Panc1 (cell line): ENCODE results near the gene PSMB2. TPM values are rescaled to one million over a fixed set of nuclear protein-coding genes. Genes with fewer than 3 reads are reported as not detected.
"Not testable (repeated sequence)": the region's sequence is repeated elsewhere in the genome, so short reads cannot be mapped to it uniquely, and the experiment has no call there.

Experiments
- ATAC-seq: fragments of 200-7000 bp; cut with Tn5 transposase; 2 replicates; pipeline ENCODE4 v1.9.1; 2020; ENCODE audit warnings: mild to moderate bottlenecking, moderate library complexity
- BruUV-seq: library from RNA; stranded (reverse); fragments of 400-500 nt; replicated peaks from 2 replicates; lab custom pipeline; 2021; lab: Mats Ljungman, UMichigan
- CTCF ChIA-PET: fragments of 300-600 bp; sonication (Branson Sonifier 250); formaldehyde crosslinking; loops from one replicate; lab custom pipeline; 2022; ENCODE audit warnings: antibody characterized with exemption; lab: Charles Lee
- POLR2A ChIA-PET: fragments of 300-600 bp; sonication (Branson Sonifier 250); formaldehyde crosslinking; loops from one replicate; lab custom pipeline; 2022; ENCODE audit warnings: antibody characterized with exemption; lab: Charles Lee
- DNase-seq: peaks from one replicate; pipeline ENCODE4 v3.0.0-alpha.2; 2010; ENCODE audit warnings: low read depth, low spot score
- H3K27ac ChIP-seq: 2 replicates; pipeline ENCODE4 v1.5.1; 2011; ENCODE audit warnings: mild to moderate bottlenecking, low read length, inconsistent platforms
- H3K27me3 ChIP-seq: fragments of 200-500 bp; sonication (Bioruptor generic); 2 replicates; pipeline ENCODE4 v1.6.0; 2014; ENCODE audit warnings: low read length, inconsistent platforms; ENCODE audit not compliant: control insufficient read depth, insufficient read depth
- H3K36me3 ChIP-seq: fragments of 200-500 bp; sonication (Bioruptor generic); 2 replicates; pipeline ENCODE4 v1.5.1; 2014; ENCODE audit warnings: inconsistent platforms, mild to moderate bottlenecking, low read length, moderate library complexity; ENCODE audit not compliant: control insufficient read depth, insufficient read depth
- H3K4me1 ChIP-seq: 2 replicates; pipeline ENCODE4 v1.5.1; 2011; ENCODE audit warnings: inconsistent platforms, mild to moderate bottlenecking, low read length, moderate library complexity; ENCODE audit not compliant: control insufficient read depth, insufficient read depth
- H3K4me3 ChIP-seq, 2 experiments: 2 replicates each; pipeline ENCODE4 v1.5.1; 2011 to 2012; ENCODE audit warnings: low read depth in 2 of 2, low read length in 2 of 2, mild to moderate bottlenecking in 2 of 2, inconsistent platforms in 1 of 2, moderate library complexity in 1 of 2
- H3K9me3 ChIP-seq: fragments of 200-500 bp; sonication (Bioruptor generic); 2 replicates; pipeline ENCODE4 v1.5.1; 2014; ENCODE audit warnings: low read depth, mild to moderate bottlenecking, inconsistent platforms, low read length, moderate library complexity; ENCODE audit not compliant: control insufficient read depth, insufficient read depth
- POLR2AphosphoS5 ChIP-seq: IDR thresholded peaks from 2 replicates; pipeline ENCODE4 v1.6.1; 2012; ENCODE audit warnings: mild to moderate bottlenecking, low read depth, low read length, moderate library complexity
- SIN3A ChIP-seq: IDR thresholded peaks from 2 replicates; pipeline ENCODE4 v1.6.1; 2012; ENCODE audit warnings: low read depth, mild to moderate bottlenecking, low read length, moderate library complexity, borderline replicate concordance; ENCODE audit not compliant: insufficient read depth
- TCF7L2 ChIP-seq: IDR thresholded peaks from 2 replicates; pipeline ENCODE4 v1.6.1; 2011; ENCODE audit warnings: mild to moderate bottlenecking, low read depth, low read length, inconsistent platforms
- in situ Hi-C: cut with HindIII; loops from 2 replicates; pipeline ENCODE4 v1.10.0; 2016; ENCODE audit warnings: low sequenced_read_pairs, low pct_unique_long_range_greater_than_20kb
- intact Hi-C: fragments of 100-400 bp; cut with micrococcal nuclease; formaldehyde crosslinking; loops from one replicate; pipeline ENCODE4 v1.10.0; 2022; ENCODE audit not compliant: unreplicated experiment
- total RNA-seq: library from RNA; stranded (reverse); gene quantifications from one replicate; pipeline ENCODE4 v1.2.1, GENCODE V29; 2021; ENCODE audit not compliant: unreplicated experiment
- TF ChIP-seq, protein P1 (sequence below): fragments of 450-650 bp; IDR thresholded peaks from 2 replicates; pipeline ENCODE4 v1.5.1; 2017; ENCODE audit warnings: mild to moderate bottlenecking
- TF ChIP-seq, protein P2 (sequence below), 2 experiments: IDR thresholded peaks; 2 replicates each; pipeline ENCODE4 v1.6.1; 2011 to 2012; ENCODE audit warnings: low read depth in 2 of 2, control low read depth in 1 of 2, low read length in 1 of 2, mild to moderate bottlenecking in 1 of 2, moderate library complexity in 1 of 2; ENCODE audit not compliant: insufficient read depth in 1 of 2

Gene PSMB2
- total RNA-seq, 1 experiment from 2014 or later = 95.0 TPM

DNA sequence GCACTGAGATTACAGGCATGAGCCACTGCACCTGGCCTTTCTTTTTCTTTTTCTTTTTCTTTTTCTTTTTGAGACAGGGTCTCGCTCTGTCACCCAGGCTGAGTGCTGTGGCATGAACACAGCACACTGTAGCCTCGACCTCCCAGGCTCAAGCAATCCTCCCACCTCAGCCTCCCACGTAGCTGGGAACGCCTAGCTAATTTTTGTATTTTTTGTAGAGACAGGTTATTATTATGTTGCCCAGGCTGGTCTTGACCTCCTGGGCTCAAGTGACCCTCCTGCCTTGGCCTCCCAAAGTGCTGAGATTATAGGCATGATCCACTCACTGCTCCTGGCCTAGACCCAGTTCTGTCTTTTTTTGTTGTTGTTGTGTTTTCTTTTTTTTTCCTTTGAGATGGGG lies 48.8 kb upstream of the PSMB2 start:
- ATAC-seq, POLR2A ChIA-PET, H3K27ac ChIP-seq, H3K4me3 ChIP-seq, H3K4me1 ChIP-seq, H3K36me3 ChIP-seq, CTCF ChIA-PET, BruUV-seq, DNase-seq, H3K9me3 ChIP-seq, H3K27me3 ChIP-seq, intact Hi-C loops, in situ Hi-C loops: not testable (repeated sequence)

DNA sequence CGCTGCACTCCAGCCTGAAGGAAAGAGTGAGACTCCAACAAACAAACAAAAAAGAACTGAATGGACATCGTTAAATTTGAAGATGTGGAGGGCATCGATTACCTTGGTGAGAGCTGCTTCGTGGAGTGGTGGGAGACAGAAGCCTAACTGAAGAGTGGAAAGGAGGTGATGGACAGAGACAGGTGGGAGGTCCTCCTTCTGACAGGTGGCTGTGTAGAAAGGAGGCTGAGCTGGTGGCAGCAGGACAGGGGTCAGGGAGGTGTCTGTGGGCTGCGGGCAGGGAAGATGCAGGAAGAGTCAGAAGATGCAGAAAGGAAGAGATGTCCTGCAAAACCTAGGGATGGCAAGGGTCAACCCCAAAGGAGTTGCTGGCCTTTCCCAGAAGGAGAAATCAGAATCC lies 46.8 kb upstream of the PSMB2 start:
- no peaks in the 10 kb centered on the region for H3K36me3 ChIP-seq
- CTCF ChIA-PET = no interaction called here
- in situ Hi-C loops (no loop called here), intact Hi-C loops (no loop called here)
- no peak overlapping the region for H3K4me3 ChIP-seq
- no peaks in the 10 kb centered on the region for H3K9me3 ChIP-seq
- no peak for ATAC-seq
- H3K4me1 ChIP-seq = no peaks in the 10 kb centered on the region
- no peak overlapping the region for H3K27ac ChIP-seq
- TF ChIP-seq TCF7L2 = no peak
- TF ChIP-seq, protein P1, sequence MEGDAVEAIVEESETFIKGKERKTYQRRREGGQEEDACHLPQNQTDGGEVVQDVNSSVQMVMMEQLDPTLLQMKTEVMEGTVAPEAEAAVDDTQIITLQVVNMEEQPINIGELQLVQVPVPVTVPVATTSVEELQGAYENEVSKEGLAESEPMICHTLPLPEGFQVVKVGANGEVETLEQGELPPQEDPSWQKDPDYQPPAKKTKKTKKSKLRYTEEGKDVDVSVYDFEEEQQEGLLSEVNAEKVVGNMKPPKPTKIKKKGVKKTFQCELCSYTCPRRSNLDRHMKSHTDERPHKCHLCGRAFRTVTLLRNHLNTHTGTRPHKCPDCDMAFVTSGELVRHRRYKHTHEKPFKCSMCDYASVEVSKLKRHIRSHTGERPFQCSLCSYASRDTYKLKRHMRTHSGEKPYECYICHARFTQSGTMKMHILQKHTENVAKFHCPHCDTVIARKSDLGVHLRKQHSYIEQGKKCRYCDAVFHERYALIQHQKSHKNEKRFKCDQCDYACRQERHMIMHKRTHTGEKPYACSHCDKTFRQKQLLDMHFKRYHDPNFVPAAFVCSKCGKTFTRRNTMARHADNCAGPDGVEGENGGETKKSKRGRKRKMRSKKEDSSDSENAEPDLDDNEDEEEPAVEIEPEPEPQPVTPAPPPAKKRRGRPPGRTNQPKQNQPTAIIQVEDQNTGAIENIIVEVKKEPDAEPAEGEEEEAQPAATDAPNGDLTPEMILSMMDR = no peak
- no peak for TF ChIP-seq POLR2AphosphoS5
- TF ChIP-seq, protein P2, sequence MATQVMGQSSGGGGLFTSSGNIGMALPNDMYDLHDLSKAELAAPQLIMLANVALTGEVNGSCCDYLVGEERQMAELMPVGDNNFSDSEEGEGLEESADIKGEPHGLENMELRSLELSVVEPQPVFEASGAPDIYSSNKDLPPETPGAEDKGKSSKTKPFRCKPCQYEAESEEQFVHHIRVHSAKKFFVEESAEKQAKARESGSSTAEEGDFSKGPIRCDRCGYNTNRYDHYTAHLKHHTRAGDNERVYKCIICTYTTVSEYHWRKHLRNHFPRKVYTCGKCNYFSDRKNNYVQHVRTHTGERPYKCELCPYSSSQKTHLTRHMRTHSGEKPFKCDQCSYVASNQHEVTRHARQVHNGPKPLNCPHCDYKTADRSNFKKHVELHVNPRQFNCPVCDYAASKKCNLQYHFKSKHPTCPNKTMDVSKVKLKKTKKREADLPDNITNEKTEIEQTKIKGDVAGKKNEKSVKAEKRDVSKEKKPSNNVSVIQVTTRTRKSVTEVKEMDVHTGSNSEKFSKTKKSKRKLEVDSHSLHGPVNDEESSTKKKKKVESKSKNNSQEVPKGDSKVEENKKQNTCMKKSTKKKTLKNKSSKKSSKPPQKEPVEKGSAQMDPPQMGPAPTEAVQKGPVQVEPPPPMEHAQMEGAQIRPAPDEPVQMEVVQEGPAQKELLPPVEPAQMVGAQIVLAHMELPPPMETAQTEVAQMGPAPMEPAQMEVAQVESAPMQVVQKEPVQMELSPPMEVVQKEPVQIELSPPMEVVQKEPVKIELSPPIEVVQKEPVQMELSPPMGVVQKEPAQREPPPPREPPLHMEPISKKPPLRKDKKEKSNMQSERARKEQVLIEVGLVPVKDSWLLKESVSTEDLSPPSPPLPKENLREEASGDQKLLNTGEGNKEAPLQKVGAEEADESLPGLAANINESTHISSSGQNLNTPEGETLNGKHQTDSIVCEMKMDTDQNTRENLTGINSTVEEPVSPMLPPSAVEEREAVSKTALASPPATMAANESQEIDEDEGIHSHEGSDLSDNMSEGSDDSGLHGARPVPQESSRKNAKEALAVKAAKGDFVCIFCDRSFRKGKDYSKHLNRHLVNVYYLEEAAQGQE (IDR thresholded peaks at IDR 0.05; ENCODE audit: insufficient read depth in 1 of 2, low read depth in 2 of 2, low read length in 1 of 2) = no peak
- TF ChIP-seq SIN3A = no peak
- peaks cover 4% of the 10 kb centered on the region; the same call in 1 of the 2 replicates for H3K27me3 ChIP-seq
- POLR2A ChIA-PET = no interaction called here
- DNase-seq = no peak
- no TSS peak for BruUV-seq

DNA sequence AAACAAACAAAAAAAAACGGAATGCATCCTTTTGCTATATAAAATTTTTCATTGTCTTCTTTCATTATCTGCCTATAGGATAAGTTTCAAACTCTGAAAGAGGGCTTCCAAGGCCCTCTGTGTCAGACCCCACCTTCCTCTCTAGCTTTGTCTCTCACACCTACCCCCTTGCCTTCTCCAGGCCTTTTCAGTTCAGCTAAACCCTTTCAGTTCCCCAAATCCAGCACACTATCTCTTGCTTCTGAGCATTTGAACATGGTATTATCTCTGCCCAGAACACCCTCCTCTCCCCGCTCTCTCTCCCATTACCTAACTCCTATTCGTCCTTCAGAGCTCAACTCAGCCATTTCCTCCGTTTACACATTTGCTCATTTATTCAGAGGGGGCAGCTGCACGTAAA lies 41.7 kb upstream of the PSMB2 start:
- ChIA-PET CTCF (interaction anchor here (1.3 kb wide), 1 partner anchor 33 kb away, joined by 4 read pairs; no protein-coding TSS in a partner anchor), POLR2A (no interaction called here)
- ATAC-seq = no peak
- H3K9me3 ChIP-seq = no peaks in the 10 kb centered on the region
- no peak overlapping the region for H3K27ac ChIP-seq
- TF ChIP-seq POLR2AphosphoS5 (no peak), TCF7L2 (no peak), SIN3A (no peak)
- TF ChIP-seq, protein P1 = no peak
- TF ChIP-seq, protein P2 (IDR thresholded peaks at IDR 0.05; ENCODE audit: insufficient read depth in 1 of 2, low read depth in 2 of 2, low read length in 1 of 2) = no peak
- DNase-seq = no peak
- no TSS peak for BruUV-seq
- intact Hi-C loops (no loop called here), in situ Hi-C loops (no loop called here)
- no peaks in the 10 kb centered on the region for H3K36me3 ChIP-seq
- H3K4me1 ChIP-seq = no peaks in the 10 kb centered on the region
- peaks cover 4% of the 10 kb centered on the region; the same call in 1 of the 2 replicates for H3K27me3 ChIP-seq
- H3K4me3 ChIP-seq = no peak overlapping the region
